GM18502 (cell line): Measurements from ENCODE around the gene SYT5.

Experiments
- ATAC-seq: cut with Tn5 transposase; IDR thresholded peaks from one replicate; pipeline ENCODE4 v1.9.1; 2021; ENCODE audit warnings: mild to moderate bottlenecking; ENCODE audit not compliant: unreplicated experiment, poor library complexity

The SYT5 gene

DNA sequence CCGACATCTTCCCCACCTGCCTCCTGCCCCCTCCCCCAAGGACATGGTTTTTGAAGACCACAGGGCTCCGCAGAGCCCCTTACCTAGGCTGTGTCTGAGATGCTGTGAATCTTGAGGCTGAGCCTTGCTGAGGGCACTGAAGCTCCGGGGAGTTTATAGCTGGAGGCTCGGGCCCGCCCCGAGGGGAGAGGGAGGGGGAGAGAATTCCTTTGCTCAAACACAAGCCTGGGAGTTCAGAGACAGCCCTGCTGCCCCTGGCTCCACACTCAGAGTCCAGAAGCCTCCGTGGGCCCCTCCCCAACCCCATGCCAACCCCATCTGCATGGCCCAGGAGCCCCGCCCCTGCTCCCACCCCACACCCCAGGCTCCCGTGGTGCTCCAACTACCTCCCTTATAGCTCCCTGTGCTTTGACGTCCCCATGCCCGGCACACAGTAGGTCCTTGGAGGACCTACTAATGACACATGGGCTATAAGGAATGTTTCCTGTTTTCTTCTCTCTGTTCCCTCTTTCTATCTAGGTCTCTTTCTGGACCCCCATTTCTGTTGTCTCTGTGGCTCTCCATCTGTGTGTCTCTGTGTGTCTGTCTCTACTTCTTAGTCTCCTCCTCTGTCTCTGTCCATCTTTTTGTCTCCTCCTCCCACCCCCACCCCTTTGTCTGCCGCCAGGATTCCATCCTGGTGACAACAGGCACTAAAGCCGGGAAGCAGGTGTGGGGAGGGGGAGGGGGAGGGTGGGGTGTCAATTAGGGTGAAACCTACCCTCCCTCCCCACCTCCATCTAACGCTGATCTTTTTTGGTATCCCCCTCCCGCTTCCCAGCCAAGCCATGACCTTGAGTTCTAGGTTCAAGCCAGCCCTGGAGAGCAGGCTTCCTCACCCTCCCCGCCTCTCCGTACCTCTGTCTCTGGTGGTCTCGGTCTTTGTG lies 30.7 kb downstream of the SYT5 start, which contains the start of gene TNNT1:
Gene TNNT1 (minus strand): TSS at position 129 of the 926 bp plus-strand sequence. CDS start 2,049 bp downstream, outside the sequence.
- no peak for ATAC-seq

GRCh38 chr19:55147545-55148251 lies 32.4 kb downstream of the SYT5 start:
- no peak for ATAC-seq

DNA sequence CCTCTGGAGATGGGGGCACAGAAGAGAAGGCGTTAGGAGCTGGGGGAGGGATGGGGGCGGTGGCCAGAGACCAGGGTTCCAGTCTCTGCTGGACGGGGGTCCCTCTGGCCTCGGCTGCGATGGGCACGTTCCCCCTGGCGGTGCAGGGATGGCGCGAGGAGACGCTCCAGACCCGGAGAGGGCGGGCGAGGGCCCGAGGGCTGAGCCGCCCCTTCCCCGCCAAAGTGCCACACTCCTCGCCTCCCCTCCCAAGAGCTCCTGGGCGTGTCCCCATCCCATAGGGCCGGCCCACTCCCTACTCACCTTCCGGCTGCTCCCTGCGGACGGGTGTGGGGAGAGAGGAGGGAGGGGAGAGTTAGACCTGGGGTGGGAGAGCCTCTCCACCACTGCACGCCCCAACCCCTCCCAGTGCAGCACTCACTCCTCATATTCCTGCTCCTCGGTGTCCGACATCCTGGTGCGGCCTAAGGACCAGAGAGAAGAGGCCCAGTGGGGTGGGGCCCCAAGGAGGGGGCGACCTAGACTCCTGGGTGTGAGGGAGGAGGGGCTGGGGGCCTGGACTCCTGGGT lies 33.3 kb downstream of the SYT5 start:
- ATAC-seq: no peak

- ATAC-seq: no peak
Observed at GRCh38 chr19:55146078-55146704, 33.9 kb downstream of the SYT5 start.

DNA sequence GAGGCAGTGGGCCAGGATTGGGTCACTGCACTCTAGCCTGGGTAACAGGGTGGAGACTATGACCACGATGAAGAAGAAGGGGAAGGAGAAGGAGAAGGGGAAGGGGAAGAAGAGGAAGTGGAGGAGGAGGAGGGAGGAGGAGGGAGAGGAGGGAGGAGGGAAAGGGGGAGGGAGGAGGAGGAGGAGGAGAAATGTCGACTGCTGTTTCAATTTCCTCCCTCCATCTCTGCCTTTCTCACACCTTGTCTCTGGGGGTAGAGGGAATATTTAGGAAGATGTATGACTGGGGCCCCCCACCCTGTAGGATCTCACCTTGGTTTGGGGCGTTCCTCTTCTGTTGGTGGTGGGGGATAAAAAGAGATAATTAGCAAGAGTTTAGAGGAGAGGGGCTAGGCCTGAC lies 34.9 kb downstream of the SYT5 start:
- no peak for ATAC-seq

- ATAC-seq: no peak
Observed at GRCh38 chr19:55141696-55142095, 38.4 kb downstream of the SYT5 start.

- no peak for ATAC-seq
Observed at GRCh38 chr19:55137915-55138314, 42.2 kb downstream of the SYT5 start.

GRCh38 chr19:55136399-55137102 lies 43.5 kb downstream of the SYT5 start:
- no peak for ATAC-seq

GRCh38 chr19:55134736-55135135 lies 45.4 kb downstream of the SYT5 start:
- ATAC-seq: no peak

DNA sequence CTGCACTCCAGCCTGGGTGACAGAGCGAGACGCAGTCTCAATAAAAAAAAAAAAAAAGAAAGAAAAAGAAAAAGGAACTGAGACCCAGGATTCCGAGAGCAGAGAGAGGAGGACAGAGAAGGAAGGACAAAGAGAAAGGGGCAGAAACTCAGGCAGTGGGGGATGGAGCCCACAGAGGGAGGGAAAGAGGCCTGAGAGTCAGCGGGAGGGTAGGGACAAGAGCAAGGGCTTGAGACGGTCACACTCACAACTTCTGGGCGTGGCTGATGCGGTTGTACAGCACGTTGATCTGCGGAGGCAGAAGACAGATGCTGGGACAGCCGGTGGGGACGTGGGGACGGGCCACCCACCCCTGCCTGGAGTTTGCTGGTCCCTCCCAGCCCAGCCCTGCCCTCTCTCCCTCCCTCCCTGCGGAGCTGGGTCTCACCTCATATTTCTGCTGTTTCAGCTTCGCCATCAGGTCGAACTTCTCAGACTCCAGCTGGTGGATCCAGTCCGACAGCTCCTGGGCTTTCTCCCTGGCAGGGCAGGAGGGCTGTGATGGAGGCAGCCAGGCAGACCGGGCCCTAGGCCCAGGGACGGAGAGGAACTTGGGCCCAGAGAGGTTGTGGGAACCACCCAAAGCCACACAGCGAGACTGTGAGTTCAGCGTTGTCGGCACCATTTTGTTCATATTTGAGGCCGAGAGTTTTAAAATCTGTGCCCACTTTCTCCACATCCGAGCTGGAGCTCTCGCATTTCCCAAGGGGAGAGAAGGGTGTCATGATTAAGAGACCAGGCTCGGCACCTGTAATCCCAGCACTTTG lies 46.2 kb downstream of the SYT5 start:
- no peak for ATAC-seq

- ATAC-seq: no peak
Observed at GRCh38 chr19:55132453-55133129, 47.5 kb downstream of the SYT5 start.

- ATAC-seq: no peak
Observed at GRCh38 chr19:55131421-55131820, 48.7 kb downstream of the SYT5 start.
